ENCODE measurements around the gene TGFBR3L.
"Not testable (repeated sequence)": the region's sequence is repeated elsewhere in the genome, so short reads cannot be mapped to it uniquely, and the experiment has no call there.

The TGFBR3L gene

GRCh38 chr19:7879836-7880235 is 34.8 kb upstream of the TGFBR3L start:
- DNase-seq (ENCODE audit: low read depth in 2 of 2), result no peak

DNA sequence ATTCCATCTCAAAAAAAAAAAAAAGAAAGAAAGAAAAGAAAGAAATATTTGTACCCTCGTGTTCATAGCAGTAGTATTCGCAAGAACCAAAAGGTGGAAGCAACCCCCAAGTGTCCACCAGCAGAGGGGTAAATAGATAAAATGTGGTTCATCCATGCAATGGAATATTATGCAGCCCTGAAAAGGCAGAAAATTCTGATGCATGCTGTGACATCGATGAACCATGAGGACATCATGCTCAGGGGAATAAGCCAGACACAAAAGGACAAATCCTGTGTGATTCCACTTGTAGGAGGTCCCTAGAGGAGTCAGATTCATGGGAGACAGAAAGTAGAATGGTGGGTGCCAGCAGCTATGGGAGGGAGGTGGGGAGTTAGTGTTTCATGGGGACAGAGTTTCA is 32.7 kb upstream of the TGFBR3L start:
- no peak for DNase-seq (ENCODE audit: low read depth in 2 of 2)

- DNase-seq (ENCODE audit: low read depth in 2 of 2), result no peak
These were observed 31.5 kb upstream of the TGFBR3L start for GRCh38 chr19:7883105-7883504.

DNA sequence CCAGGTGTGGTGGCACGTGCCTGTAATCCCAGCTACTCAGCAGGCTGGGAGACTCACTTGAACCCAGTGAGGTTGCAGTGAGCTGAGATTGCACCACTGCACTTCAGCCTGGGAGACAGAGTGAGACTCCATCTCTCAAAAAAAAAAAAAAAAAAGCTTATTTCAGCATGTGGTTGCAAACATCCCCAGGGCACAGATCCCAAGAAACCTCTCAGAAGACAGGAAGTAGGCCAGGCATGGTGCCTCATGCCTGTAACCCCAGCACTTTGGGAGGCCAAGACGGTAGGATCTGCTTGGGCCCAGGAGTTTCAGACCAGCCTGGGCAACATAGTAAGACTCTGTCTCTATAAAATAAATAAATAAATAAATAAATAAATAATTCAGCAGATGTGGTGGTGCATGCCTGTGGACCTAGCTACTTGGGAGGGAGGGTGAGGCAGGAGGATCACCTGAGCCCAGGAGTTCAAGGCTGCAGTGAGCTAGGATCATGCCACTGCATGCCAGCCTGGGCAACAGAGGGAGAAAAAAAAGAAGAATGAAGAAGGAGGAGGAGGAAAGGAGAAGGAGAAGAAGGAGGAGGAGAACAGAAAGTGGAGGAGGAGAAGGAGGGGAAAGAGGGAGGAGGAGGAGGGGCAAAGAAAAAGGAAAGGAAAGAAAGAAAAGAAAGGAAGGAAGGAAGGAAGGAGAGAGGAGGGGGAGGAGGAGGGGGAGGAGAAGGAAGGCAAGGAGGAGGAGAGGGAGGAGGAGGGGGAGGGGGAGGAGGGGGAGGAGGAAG is 30.6 kb upstream of the TGFBR3L start:
- DNase-seq (ENCODE audit: low read depth in 2 of 2), result no peak

DNA sequence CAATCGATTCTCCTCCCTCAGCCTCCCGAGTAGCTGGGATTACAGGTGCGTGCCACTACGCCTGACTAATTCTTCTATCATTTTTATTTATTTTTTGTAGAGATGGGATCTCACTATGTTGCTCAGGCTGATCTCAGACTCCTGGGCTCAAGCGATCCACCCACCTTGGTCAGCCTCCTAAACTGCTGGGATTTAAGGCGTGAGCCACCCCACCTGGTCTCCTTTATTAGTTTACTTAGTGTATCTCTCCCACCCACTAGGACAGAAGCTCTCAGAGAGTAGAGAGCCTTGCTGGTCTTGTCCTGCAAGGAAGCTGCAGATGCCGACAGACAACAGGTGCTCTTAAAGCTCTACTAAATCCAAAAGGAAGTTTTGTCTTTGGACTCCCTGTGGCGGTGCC is 28.8 kb upstream of the TGFBR3L start:
- no peak for DNase-seq (ENCODE audit: low read depth in 2 of 2)

- no peak for DNase-seq (ENCODE audit: low read depth in 2 of 2)
These were observed 27.1 kb upstream of the TGFBR3L start for GRCh38 chr19:7887408-7888144.

- peak; percentile 26 to 54 for DNase-seq (ENCODE audit: low read depth in 2 of 2)
These were observed 26.3 kb upstream of the TGFBR3L start, which contains the start of gene LRRC8E for GRCh38 chr19:7888145-7888825. TSS of gene LRRC8E (plus strand) at chr19:7888510. CDS start at chr19:7895604, 7,094 bp downstream.

GRCh38 chr19:7888826-7889217 is 25.8 kb upstream of the TGFBR3L start:
- DNase-seq (ENCODE audit: low read depth in 2 of 2), result no peak

GRCh38 chr19:7893362-7894101 is 21.1 kb upstream of the TGFBR3L start:
- DNase-seq (ENCODE audit: low read depth in 2 of 2), result not testable (repeated sequence)

- no peak for DNase-seq (ENCODE audit: low read depth in 2 of 2)
These were observed 19.9 kb upstream of the TGFBR3L start for GRCh38 chr19:7894612-7895309.

GRCh38 chr19:7895565-7895964 is 19.1 kb upstream of the TGFBR3L start:
- DNase-seq (ENCODE audit: low read depth in 2 of 2), result no peak

GRCh38 chr19:7897292-7897691 is 17.3 kb upstream of the TGFBR3L start:
- DNase-seq (ENCODE audit: low read depth in 2 of 2), result no peak

- DNase-seq (ENCODE audit: low read depth in 2 of 2), result no peak
These were observed 15.7 kb upstream of the TGFBR3L start for GRCh38 chr19:7898967-7899366.

GRCh38 chr19:7899751-7900378 is 14.8 kb upstream of the TGFBR3L start:
- DNase-seq (ENCODE audit: low read depth in 2 of 2), result no peak

GRCh38 chr19:7900401-7900870 is 14.2 kb upstream of the TGFBR3L start:
- DNase-seq (ENCODE audit: low read depth in 2 of 2), result no peak

- no peak for DNase-seq (ENCODE audit: low read depth in 2 of 2)
These were observed 13.7 kb upstream of the TGFBR3L start for GRCh38 chr19:7900931-7901330.

DNA sequence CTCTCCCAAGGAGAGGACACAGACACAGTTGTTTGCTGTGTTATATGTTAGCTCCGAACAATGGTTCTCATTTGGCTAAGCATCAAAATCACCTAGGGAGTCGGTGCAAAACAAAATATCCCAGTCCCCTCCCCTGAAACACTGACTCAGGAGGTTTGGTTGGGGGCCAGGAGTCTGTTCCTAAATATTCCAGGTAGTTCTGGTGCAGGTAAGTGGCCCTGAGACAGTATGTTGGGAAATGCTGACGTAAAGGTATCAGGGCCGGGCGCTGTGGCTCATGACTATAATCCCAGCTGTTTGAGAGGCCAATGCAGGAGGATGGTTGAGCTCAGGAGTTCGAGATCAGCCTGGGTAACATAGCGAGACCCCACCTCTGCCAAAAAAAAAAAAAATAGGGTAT is 13.3 kb upstream of the TGFBR3L start:
- no peak for DNase-seq (ENCODE audit: low read depth in 2 of 2)

GRCh38 chr19:7902796-7903243 is 11.8 kb upstream of the TGFBR3L start:
- DNase-seq (ENCODE audit: low read depth in 2 of 2), result no peak

- peak; percentile 100 for DNase-seq (ENCODE audit: low read depth in 2 of 2)
These were observed 11.2 kb upstream of the TGFBR3L start, which contains the start of gene MAP2K7 for GRCh38 chr19:7903244-7904073. TSS of gene MAP2K7 (plus strand) at chr19:7903877. CDS start at chr19:7903945, 68 bp downstream.

Measured in stimulated activated CD4-positive, alpha-beta T cell treated with anti-CD3 and anti-CD28 coated beads, Interleukin-1b, Interleukin-23, amount 100 ng/mL, for 4 hours (primary cell).